ENCODE measurements around the gene KCNK15.

The KCNK15 gene

GRCh38 chr20:44715499-44716308 lies 30.0 kb upstream of the KCNK15 start:
- no peak for TF ChIP-seq CTCF (IDR thresholded peaks at IDR 0.05; ENCODE audit: borderline replicate concordance, control extremely low read depth, extremely low read depth, insufficient read depth, missing control alignments)
- no peak for DNase-seq (ENCODE audit: low spot score)
- in situ Hi-C loops (cut with MboI; ENCODE audit: low sequenced_read_pairs, unreplicated experiment), result no loop called here

GRCh38 chr20:44716309-44717106 lies 29.2 kb upstream of the KCNK15 start:
- no peak for TF ChIP-seq CTCF (IDR thresholded peaks at IDR 0.05; ENCODE audit: borderline replicate concordance, control extremely low read depth, extremely low read depth, insufficient read depth, missing control alignments)
- in situ Hi-C loops (cut with MboI; ENCODE audit: low sequenced_read_pairs, unreplicated experiment), result no loop called here
- no peak for DNase-seq (ENCODE audit: low spot score)

GRCh38 chr20:44717986-44718385 lies 27.7 kb upstream of the KCNK15 start:
- DNase-seq (ENCODE audit: low spot score), result no peak
- in situ Hi-C loops (cut with MboI; ENCODE audit: low sequenced_read_pairs, unreplicated experiment), result no loop called here
- no peak for TF ChIP-seq CTCF (IDR thresholded peaks at IDR 0.05; ENCODE audit: borderline replicate concordance, control extremely low read depth, extremely low read depth, insufficient read depth, missing control alignments)

DNA sequence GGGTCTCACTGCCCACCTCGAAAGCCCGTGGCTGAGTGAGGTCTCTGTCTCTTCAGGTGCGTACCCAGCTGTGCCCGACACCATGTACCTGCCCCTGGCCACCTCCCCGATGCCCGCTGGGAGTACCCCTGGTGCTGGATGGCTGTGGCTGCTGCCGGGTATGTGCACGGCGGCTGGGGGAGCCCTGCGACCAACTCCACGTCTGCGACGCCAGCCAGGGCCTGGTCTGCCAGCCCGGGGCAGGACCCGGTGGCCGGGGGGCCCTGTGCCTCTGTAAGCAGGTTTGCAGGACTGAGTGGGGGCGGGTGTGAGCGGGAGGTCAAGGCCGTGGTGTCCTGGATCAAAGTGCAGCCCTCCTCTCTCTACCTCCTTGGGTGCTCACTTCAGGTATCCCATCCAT lies 25.8 kb upstream of the KCNK15 start:
- in situ Hi-C loops (cut with MboI; ENCODE audit: low sequenced_read_pairs, unreplicated experiment), result loop anchor here (5.0 kb wide), 1 partner anchor 33 kb away; no protein-coding TSS in a partner anchor
- no peak for DNase-seq (ENCODE audit: low spot score)
- no peak for TF ChIP-seq CTCF (IDR thresholded peaks at IDR 0.05; ENCODE audit: borderline replicate concordance, control extremely low read depth, extremely low read depth, insufficient read depth, missing control alignments)

DNA sequence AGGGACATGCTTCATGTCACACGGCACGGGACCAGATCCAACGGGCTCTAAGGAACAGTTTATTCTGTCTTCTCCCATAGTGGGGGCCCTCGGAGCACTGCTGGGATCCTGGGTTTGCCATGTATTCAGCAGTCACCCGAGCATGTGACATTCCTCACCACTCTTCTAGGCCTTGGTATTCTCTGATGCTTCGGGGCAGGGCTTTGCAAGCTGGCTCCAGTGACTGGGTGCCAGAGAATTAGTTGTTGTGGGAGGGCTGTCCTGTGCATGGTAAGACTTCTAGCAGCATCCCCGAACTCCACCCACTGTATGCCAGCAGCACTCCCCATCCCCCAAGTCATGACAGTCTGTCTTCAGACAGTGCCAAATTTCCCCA lies 25.1 kb upstream of the KCNK15 start:
- DNase-seq (ENCODE audit: low spot score), result no peak
- no peak for TF ChIP-seq CTCF (IDR thresholded peaks at IDR 0.05; ENCODE audit: borderline replicate concordance, control extremely low read depth, extremely low read depth, insufficient read depth, missing control alignments)
- in situ Hi-C loops (cut with MboI; ENCODE audit: low sequenced_read_pairs, unreplicated experiment), result loop anchor here (5.0 kb wide), 1 partner anchor 33 kb away; no protein-coding TSS in a partner anchor

GRCh38 chr20:44720997-44721784 lies 24.5 kb upstream of the KCNK15 start:
- DNase-seq (ENCODE audit: low spot score), result no peak
- TF ChIP-seq CTCF (IDR thresholded peaks at IDR 0.05; ENCODE audit: borderline replicate concordance, control extremely low read depth, extremely low read depth, insufficient read depth, missing control alignments), result no peak
- in situ Hi-C loops (cut with MboI; ENCODE audit: low sequenced_read_pairs, unreplicated experiment), result loop anchor here (5.0 kb wide), 1 partner anchor 34 kb away; no protein-coding TSS in a partner anchor

Data from GM13976 (cell line).